GM18505 (cell line): ENCODE data around the gene DPH7.
"Not testable (repeated sequence)": the region's sequence is repeated elsewhere in the genome, so short reads cannot be mapped to it uniquely, and the experiment has no call there.

Source experiments
- ATAC-seq: cut with Tn5 transposase; IDR thresholded peaks from one replicate; pipeline ENCODE4 v1.9.1; 2021; ENCODE audit not compliant: unreplicated experiment
- POLR2A ChIP-seq: IDR thresholded peaks from 4 replicates; pipeline ENCODE4 v1.6.1; 2011; ENCODE audit warnings: borderline replicate concordance; ENCODE audit not compliant: insufficient read depth, insufficient read length; ENCODE audit errors: extremely low read depth

Gene DPH7

GRCh38 chr9:137578518-137579258, at the start of gene DPH7:
DPH7 (minus strand) TSS chr9:137578925; CDS start chr9:137578777, 148 bp downstream.
- ATAC-seq, result peak; percentile 77
- TF ChIP-seq POLR2A, result peak; percentile 84

- ATAC-seq, result not testable (repeated sequence)
Measured at GRCh38 chr9:137627406-137627805, 48.7 kb upstream of the DPH7 start.

DNA sequence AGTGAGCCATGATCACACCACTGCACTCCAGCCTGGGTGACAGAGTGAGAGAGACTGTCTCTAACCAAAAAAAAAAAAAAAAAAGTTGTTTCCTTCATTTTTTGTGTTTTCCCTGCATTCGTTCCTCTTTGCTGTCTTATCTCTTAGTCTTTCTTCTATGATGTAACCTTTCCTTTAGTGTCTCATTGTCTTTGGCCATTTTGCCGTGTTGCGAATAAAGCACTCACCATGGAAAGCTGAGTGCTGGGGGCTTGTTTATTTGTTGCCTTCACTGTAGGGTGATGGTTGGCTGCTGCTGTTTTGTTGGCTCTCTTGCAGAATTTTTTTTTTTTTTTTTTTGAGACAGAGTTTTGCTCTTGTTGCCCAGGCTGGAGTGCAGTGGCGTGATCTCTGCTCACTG, 47.7 kb upstream of the DPH7 start:
- TF ChIP-seq POLR2A, result no peak
- no peak for ATAC-seq

DNA sequence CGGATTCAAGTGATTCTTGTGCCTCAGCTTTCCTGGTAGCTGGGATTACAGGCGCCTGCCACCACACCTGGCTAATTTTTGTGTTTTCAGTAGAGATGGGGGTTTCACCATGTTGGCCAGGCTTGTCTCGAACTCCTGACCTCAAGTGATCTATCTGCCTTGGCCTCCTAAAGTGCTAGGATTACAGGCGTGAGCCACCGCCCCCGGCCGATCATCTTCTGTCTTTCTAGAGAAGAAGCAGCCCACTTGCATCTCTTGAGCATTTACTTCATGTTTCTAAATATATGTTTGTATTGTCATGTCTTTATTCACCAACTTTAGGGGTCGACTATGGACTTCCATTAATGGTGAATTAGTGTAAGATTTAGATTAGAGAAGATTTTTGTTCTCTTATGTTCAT, 43.5 kb upstream of the DPH7 start:
- ATAC-seq, result not testable (repeated sequence)

- no peak for ATAC-seq
- no peak for TF ChIP-seq POLR2A
Measured at GRCh38 chr9:137621131-137621757, 42.5 kb upstream of the DPH7 start.

DNA sequence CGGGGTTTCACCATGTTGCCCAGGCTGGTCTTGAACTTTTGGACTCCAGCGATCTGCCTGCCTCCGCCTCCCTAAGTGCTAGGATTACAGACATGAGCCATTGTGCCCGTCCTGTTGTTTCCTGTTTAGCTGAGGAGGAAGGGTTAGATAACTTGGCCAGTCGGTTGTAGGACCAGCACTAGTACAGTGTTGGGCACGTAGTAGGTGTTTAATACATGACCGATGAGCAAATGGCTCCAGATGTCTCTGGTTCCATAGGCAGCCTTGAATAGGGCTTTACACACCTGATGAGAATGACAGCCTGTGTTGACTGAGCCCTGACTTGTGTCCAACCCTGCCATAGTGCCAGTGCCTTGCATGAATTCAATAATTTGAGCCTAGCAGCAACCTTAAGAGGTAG, 41.9 kb upstream of the DPH7 start:
- TF ChIP-seq POLR2A, result no peak
- no peak for ATAC-seq

DNA sequence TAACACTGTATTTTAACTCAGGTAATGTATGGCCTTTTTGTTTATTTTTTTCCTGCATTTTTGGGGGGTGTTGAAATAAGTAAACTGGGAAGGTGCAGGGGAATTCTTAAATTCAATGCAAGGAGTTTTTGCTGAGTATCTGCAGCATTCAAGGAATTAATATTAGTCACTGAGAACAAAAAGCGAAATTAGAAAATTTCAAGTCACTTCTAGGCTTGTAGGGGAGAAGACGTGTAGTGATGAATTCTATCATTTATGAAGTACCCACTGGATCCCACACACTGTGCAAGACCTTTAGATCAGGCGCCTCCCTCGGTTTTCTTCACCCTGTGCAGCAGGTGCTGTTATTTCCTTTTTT, 41.3 kb upstream of the DPH7 start:
- no peak for ATAC-seq
- TF ChIP-seq POLR2A, result no peak

DNA sequence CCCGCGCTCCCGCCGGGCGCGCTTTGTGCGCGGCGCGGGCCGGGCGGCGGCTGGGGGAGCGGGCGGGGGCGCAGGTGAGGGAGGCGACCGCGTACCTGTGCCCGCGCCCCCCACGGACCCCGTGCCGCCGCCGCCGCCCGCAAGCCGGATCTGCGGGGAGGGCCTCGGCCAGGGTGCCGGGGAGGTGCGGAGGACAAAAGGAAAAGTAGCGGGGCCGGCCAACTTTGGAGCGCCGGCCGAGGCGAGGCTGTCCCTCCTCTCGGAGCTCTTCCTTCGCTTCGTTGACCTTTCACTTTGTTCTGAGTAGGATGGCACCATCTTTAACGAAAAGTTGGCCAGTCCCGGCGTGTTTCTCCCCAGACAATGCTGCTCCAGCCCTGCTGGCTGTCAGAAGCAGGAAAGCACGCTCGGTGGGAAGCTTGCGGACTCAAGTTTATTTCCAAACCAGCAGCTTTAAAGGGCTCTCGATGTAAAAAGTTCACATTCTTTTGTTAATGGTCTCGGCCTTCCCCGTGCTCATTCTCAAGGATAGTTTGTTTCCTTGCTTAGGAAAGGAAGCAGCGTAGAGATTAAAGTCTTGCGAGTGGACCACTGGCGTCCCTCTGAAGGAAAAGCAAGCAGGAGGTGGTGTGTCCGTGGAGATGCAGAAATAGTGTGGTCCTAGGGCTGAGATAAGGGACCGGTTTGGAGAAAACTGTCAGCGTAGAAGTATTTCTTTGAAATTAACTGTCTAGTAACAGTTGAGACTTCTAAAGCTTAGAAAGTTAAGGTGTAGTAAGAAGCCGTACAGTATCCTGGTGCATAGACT, 40.7 kb upstream of the DPH7 start:
- no peak for TF ChIP-seq POLR2A
- peak; percentile 26 for ATAC-seq

DNA sequence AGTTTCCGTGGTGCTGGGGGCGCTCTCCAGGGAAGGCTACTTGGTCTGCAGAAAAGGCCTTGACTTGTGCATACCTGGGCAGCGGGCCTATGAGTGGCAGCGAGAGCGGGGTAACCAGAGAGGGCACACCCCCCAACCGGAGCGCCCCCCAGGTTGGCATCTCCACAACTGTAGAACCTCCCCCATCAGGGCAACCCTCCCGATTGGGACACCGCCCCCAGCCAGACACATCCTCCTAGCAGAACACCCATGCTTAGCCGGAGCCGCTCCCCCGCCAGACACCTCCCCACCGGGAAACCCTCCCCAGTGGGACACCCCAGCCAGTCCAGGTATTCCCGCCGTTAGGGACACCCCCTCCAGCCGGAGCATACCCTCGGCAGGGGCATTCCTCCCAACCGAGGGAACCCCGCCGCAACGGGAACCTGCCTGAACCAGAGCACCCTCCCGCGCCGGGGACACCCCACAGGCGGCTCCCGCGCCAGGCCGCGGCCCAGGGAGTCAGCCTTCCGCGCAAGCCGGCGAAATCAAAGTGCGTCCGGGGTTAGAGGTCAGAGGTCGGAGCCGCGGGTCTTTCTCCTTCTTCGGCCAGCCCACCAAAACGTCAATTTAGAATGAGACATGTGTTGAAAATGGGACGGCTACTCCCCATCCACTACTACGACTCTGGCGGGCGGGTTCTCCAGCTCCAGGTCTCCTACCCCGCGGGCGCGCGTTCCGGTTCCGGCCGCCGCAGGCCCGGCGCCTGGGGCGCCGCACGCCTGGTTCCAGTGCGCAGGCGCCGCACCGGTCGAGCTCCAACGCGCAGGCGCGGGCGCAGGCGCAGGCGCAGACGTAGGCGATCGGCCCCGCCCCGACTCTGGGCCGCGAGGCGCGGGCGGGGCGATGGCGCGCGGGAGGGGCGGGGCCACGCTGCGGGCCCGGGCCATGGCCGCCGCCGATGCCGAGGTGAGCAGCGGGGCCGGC, 39.7 kb upstream of the DPH7 start, which contains the start of gene EHMT1:
TSS of gene EHMT1 (plus strand) at position 901 of the 963 bp plus-strand sequence. CDS start at position 925, 24 bp downstream.
- TF ChIP-seq POLR2A, result peak; percentile 83
- peak; percentile 73 for ATAC-seq

GRCh38 chr9:137615387-137615871, 36.7 kb upstream of the DPH7 start:
- no peak for ATAC-seq
- no peak for TF ChIP-seq POLR2A

GRCh38 chr9:137614631-137615386, 36.1 kb upstream of the DPH7 start:
- ATAC-seq, result no peak
- TF ChIP-seq POLR2A, result no peak
